Measurements from ENCODE around the gene MAP7. TPM values are rescaled to one million over a fixed set of nuclear protein-coding genes. Genes with fewer than 3 reads are reported as not detected.
A peak's percentile ranks its signal among the peaks of the same experiment; 100 is the strongest.
"Not testable (repeated sequence)": the region's sequence is repeated elsewhere in the genome, so short reads cannot be mapped to it uniquely, and the experiment has no call there.

Gene MAP7
- total and polyA plus RNA-seq, 9 of the 15 experiments (the other 6 are each of a cell fraction or from before 2014, with no cell fraction given) = 0.76 to 7.7 (median 3.9) TPM

DNA sequence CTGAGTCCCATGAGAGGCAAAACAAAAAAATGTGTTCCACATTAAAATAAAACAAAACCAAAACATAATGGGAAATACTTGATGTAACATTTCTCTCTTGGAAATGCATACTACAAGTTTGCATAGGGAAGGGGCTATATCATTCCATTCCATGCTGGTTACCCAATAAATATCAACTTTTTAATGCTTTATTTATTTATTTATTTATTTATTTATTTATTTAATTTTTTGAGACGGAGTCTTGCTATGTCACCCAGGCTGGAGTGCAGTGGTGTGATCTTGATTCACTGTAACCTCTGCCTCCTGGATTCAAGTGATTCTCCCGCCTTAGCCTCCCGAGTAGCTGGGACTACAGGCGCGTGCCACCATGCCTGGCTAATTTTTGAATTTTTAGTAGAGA is 118.9 kb downstream of the MAP7 start:
- intact Hi-C loops (cut with micrococcal nuclease); H3K27me3 ChIP-seq (ENCODE audit: control insufficient read depth in 2 of 2, insufficient read depth in 2 of 2, low read length in 2 of 2); DNase-seq (ENCODE audit: extremely low read depth in 1 of 4, low spot score in 3 of 4); H2AFZ ChIP-seq (ENCODE audit: low read depth, low read length); H3K9me1 ChIP-seq (ENCODE audit: control insufficient read depth, insufficient read depth, low read length); ATAC-seq; H3K4me3 ChIP-seq; H4K20me1 ChIP-seq (replicated peaks; ENCODE audit: control insufficient read depth, insufficient read depth, low read length); H3K79me2 ChIP-seq (ENCODE audit: control insufficient read depth, insufficient read depth, low read length); H3K36me3 ChIP-seq (ENCODE audit: control insufficient read depth, insufficient read depth, low read length); H3K4me2 ChIP-seq (ENCODE audit: insufficient read depth, low read length); H3K9ac ChIP-seq (ENCODE audit: insufficient read depth in 1 of 2, low read depth in 2 of 2, low read length in 2 of 2); FAIRE-seq; H3K9me3 ChIP-seq (replicated peaks; ENCODE audit: control insufficient read depth, insufficient read depth, low read depth, low read length); H3K27ac ChIP-seq (ENCODE audit: extremely low read depth, low read depth, low read length); BruUV-seq (replicated peaks); in situ Hi-C loops (cut with MboI); CTCF ChIA-PET (ENCODE audit: low intra/inter-chr PET ratio): not testable (repeated sequence)
- POLR2A ChIA-PET = interaction anchor here (1.2 kb wide), 1 partner anchor 21 kb away, joined by 3 read pairs; no protein-coding TSS in a partner anchor
- WGBS (ENCODE audit: insufficient coverage, low coverage, missing lambda C conversion rate) = 61% methylated on average over 5 of the region's 5 CpGs
- peaks cover 0 to 24% of the 10 kb centered on the region in 2 experiments; a peak in 4 of 5 replicates for H3K4me1 ChIP-seq (replicated peaks in 1 of 2; ENCODE audit: control insufficient read depth in 2 of 2, insufficient read depth in 2 of 2, low read length in 2 of 2)

GRCh38 chr6:136429264-136430065 is 120.8 kb downstream of the MAP7 start:
- Histone ChIP-seq H3K36me3 (ENCODE audit: control insufficient read depth, insufficient read depth, low read length) (no peaks in the 10 kb centered on the region), H3K4me2 (ENCODE audit: insufficient read depth, low read length) (no peak overlapping the region), H2AFZ (ENCODE audit: low read depth, low read length) (no peak overlapping the region; the same call in 1 of the 2 replicates), H3K4me3 (no peak overlapping the region), H4K20me1 (replicated peaks; ENCODE audit: control insufficient read depth, insufficient read depth, low read length) (no peaks in the 10 kb centered on the region), H3K9ac (ENCODE audit: insufficient read depth in 1 of 2, low read depth in 2 of 2, low read length in 2 of 2) (no peak overlapping the region), H3K4me1 (replicated peaks in 1 of 2; ENCODE audit: control insufficient read depth in 2 of 2, insufficient read depth in 2 of 2, low read length in 2 of 2) (peaks cover 0 to 40% of the 10 kb centered on the region in 2 experiments; a peak in 4 of 5 replicates), H3K9me1 (ENCODE audit: control insufficient read depth, insufficient read depth, low read length) (no peaks in the 10 kb centered on the region), H3K27me3 (ENCODE audit: control insufficient read depth in 2 of 2, insufficient read depth in 2 of 2, low read length in 2 of 2) (peaks cover 0 to 4% of the 10 kb centered on the region in 2 experiments; a peak in 2 of 5 replicates), H3K79me2 (ENCODE audit: control insufficient read depth, insufficient read depth, low read length) (no peaks in the 10 kb centered on the region), H3K9me3 (replicated peaks; ENCODE audit: control insufficient read depth, insufficient read depth, low read depth, low read length) (no peaks in the 10 kb centered on the region), H3K27ac (ENCODE audit: extremely low read depth, low read depth, low read length) (no peak overlapping the region)
- DNase-seq (ENCODE audit: extremely low read depth in 1 of 4, low spot score in 3 of 4) = peak in 1 of 4 experiments; percentile 44
- in situ Hi-C loops (cut with MboI) (no loop called here), intact Hi-C loops (cut with micrococcal nuclease) (loop anchor here (5.0 kb wide), 1 partner anchor 118 kb away; no protein-coding TSS in a partner anchor)
- CTCF ChIA-PET (ENCODE audit: low intra/inter-chr PET ratio) = no interaction called here
- ATAC-seq = peak; percentile 42; the same call in 2 of the 3 replicates
- POLR2A ChIA-PET = interaction anchor here (0.5 to 1.0 kb wide), 2 partner anchors 15 to 53 kb away, joined by 3 read pairs; no protein-coding TSS in a partner anchor
- FAIRE-seq = no peak
- BruUV-seq (replicated peaks) = no TSS peak
- WGBS (ENCODE audit: insufficient coverage, low coverage, missing lambda C conversion rate) = 18% methylated on average over 8 of the region's 8 CpGs
- 0 out of 2 replicates have a peak, but pooled peaks have one; percentile 25 for TF ChIP-seq BMI1 (IDR thresholded peaks at IDR 0.05; ENCODE audit: low read length)
- peak; percentile 47; the same call in 1 of the 2 replicates for TF ChIP-seq CEBPB (tag; IDR thresholded peaks at IDR 0.05)
- TF ChIP-seq ZBTB17 (CRISPR knock-in tag; IDR thresholded peaks at IDR 0.05) = peak; percentile 60; the same call in 1 of the 2 replicates
- peak; percentile 9; the same call in 1 of the 2 replicates for TF ChIP-seq RNF2 (IDR thresholded peaks at IDR 0.05)
- 0 out of 2 replicates have a peak, but pooled peaks have one; percentile 30 for TF ChIP-seq BACH1 (tag; IDR thresholded peaks at IDR 0.05)
- no peak for TF ChIP-seq CEBPG (CRISPR knock-in tag; IDR thresholded peaks at IDR 0.05)
- TF ChIP-seq CEBPG (tag; conservative IDR thresholded peaks at IDR 0.05 in 1 of 2, IDR thresholded peaks at IDR 0.05 in 1 of 2) = no peak
- peak; percentile 46 to 72 for TF ChIP-seq RAD21 (CRISPR knock-in tag; conservative IDR thresholded peaks at IDR 0.05 in 1 of 2, IDR thresholded peaks at IDR 0.05 in 1 of 2)
- no peak for TF ChIP-seq HNRNPLL (IDR thresholded peaks at IDR 0.05; ENCODE audit: low read depth, low read length, poor library complexity, severe bottlenecking)
- TF ChIP-seq ILK (tag; IDR thresholded peaks at IDR 0.05; ENCODE audit: borderline replicate concordance, low read depth) = no peak
- TF ChIP-seq CBX8 (IDR thresholded peaks at IDR 0.05; ENCODE audit: borderline replicate concordance, extremely low read depth, low read depth, low read length, poor library complexity, severe bottlenecking) = peak; percentile 93
